Fibroblast of lung (primary cell): ENCODE data around the gene LRRFIP1. TPM values are rescaled to one million over a fixed set of nuclear protein-coding genes. Genes with fewer than 3 reads are reported as not detected.

ENCODE experiments used
- DNase-seq, 2 donors: peaks; one replicate each; pipeline versions ENCODE4 v3.0.0 to v3.0.0-alpha.2; 2010; ENCODE audit warnings: low read depth in 2 of 2
- H2AFZ ChIP-seq: 2 replicates; pipeline ENCODE4 v1.5.1; 2012; ENCODE audit warnings: low read length, control low read depth, inconsistent platforms
- H3K27ac ChIP-seq: 2 replicates; pipeline ENCODE4 v1.5.1; 2011; ENCODE audit warnings: low read length, control low read depth; ENCODE audit not compliant: insufficient read depth
- H3K27me3 ChIP-seq: 2 replicates; pipeline ENCODE4 v1.5.1; 2011; ENCODE audit warnings: mild to moderate bottlenecking, low read length; ENCODE audit not compliant: control insufficient read depth, insufficient read depth
- H3K36me3 ChIP-seq: 2 replicates; pipeline ENCODE4 v1.5.1; 2011; ENCODE audit warnings: low read length; ENCODE audit not compliant: control insufficient read depth, insufficient read depth
- H3K4me1 ChIP-seq: 2 replicates; pipeline ENCODE4 v1.5.1; 2011; ENCODE audit warnings: low read length; ENCODE audit not compliant: control insufficient read depth, insufficient read depth; ENCODE audit errors: extremely low read depth
- H3K4me2 ChIP-seq: 2 replicates; pipeline ENCODE4 v1.5.1; 2011; ENCODE audit warnings: low read length, control low read depth; ENCODE audit not compliant: insufficient read depth; ENCODE audit errors: extremely low read depth
- H3K4me3 ChIP-seq, 4 experiments: fragments of 200-600 bp in 1 of 4; sonication (generic) in 1 of 4; replicated peaks in 1 of 4; 2 replicates each; pipeline ENCODE4 v1.5.1; 2011 to 2016; ENCODE audit warnings: low read length in 4 of 4, low read depth in 3 of 4, mild to moderate bottlenecking in 3 of 4, control low read depth in 2 of 4, inconsistent platforms in 1 of 4, mixed read lengths in 1 of 4; ENCODE audit not compliant: insufficient read depth in 1 of 4; ENCODE audit errors: control extremely low read depth in 1 of 4
- H3K79me2 ChIP-seq: 2 replicates; pipeline ENCODE4 v1.5.1; 2012; ENCODE audit warnings: mild to moderate bottlenecking, low read length, inconsistent platforms; ENCODE audit not compliant: control insufficient read depth, insufficient read depth
- H3K9ac ChIP-seq: 2 replicates; pipeline ENCODE4 v1.5.1; 2011; ENCODE audit warnings: mild to moderate bottlenecking, low read length, control low read depth; ENCODE audit not compliant: insufficient read depth
- H3K9me3 ChIP-seq: 2 replicates; pipeline ENCODE4 v1.5.1; 2012; ENCODE audit warnings: low read depth, low read length; ENCODE audit not compliant: control insufficient read depth, insufficient read depth
- H4K20me1 ChIP-seq: 2 replicates; pipeline ENCODE4 v1.5.1; 2011; ENCODE audit warnings: low read length; ENCODE audit not compliant: control insufficient read depth, insufficient read depth; ENCODE audit errors: extremely low read depth
- EZH2 ChIP-seq: IDR thresholded peaks from 2 replicates; pipeline ENCODE4 v1.5.1; 2012; ENCODE audit warnings: low read length, control low read depth, mild to moderate bottlenecking; ENCODE audit errors: missing control alignments
- polyA plus RNA-seq, 2 donors: library from polyadenylated mRNA; depleted of rRNA in 1 of 2; stranded (reverse) in 1 of 2; unstranded in 1 of 2; fragments of >200 nt; gene quantifications; 2 replicates each; pipeline ENCODE4 v1.2.1, GENCODE V29; 2011 to 2012; ENCODE audit warnings: missing spikeins in 1 of 2
- total RNA-seq: library from RNA; depleted of rRNA; stranded (reverse); fragments of >200 nt; gene quantifications from 2 replicates; pipeline ENCODE4 v1.2.1, GENCODE V29; 2014
- TF ChIP-seq, protein P1 (sequence below), 2 donors: IDR thresholded peaks in 1 of 2; conservative IDR thresholded peaks in 1 of 2; 1 replicate in 1 of 2; 2 replicates in 1 of 2; pipeline ENCODE4 v1.5.1; 2011 to 2012; ENCODE audit warnings: low read length in 2 of 2, control low read depth in 1 of 2, inconsistent platforms in 1 of 2, low read depth in 1 of 2, mild to moderate bottlenecking in 1 of 2

The LRRFIP1 gene
- total and polyA plus RNA-seq, 2 donors (not counting 1 experiment from before 2014, with no cell fraction given) = 58.1 to 113 TPM

DNA sequence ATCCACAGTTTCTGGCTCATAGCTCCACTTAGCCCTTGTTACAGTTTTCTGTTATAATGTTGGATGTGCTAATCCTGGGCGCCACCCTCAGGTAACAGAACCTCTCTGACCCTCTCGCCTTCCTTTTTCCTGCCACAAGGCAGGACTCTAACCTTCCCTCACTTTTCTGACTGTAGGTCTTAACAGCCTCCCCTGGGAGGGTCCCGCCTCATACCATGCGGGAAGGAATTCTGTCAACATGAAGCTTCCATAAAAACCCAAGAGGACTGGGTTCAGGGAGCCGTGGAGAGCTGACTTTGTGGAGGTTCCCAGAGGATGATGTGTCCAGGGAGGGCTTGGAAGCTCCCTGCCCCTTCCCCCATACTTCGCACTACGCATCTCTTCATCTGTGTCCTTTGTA lies 25.0 kb upstream of the LRRFIP1 start:
- Histone ChIP-seq H3K9ac (no peak overlapping the region), H3K4me1 (peaks cover 8% of the 10 kb centered on the region), H3K9me3 (no peaks in the 10 kb centered on the region), H3K36me3 (no peaks in the 10 kb centered on the region), H3K27ac (no peak overlapping the region), H3K4me2 (no peak overlapping the region), H3K79me2 (no peaks in the 10 kb centered on the region), H2AFZ (no peak overlapping the region), H4K20me1 (no peaks in the 10 kb centered on the region), H3K4me3 (no peak overlapping the region), H3K27me3 (no peaks in the 10 kb centered on the region)
- TF ChIP-seq EZH2 = no peak
- TF ChIP-seq, protein P1, sequence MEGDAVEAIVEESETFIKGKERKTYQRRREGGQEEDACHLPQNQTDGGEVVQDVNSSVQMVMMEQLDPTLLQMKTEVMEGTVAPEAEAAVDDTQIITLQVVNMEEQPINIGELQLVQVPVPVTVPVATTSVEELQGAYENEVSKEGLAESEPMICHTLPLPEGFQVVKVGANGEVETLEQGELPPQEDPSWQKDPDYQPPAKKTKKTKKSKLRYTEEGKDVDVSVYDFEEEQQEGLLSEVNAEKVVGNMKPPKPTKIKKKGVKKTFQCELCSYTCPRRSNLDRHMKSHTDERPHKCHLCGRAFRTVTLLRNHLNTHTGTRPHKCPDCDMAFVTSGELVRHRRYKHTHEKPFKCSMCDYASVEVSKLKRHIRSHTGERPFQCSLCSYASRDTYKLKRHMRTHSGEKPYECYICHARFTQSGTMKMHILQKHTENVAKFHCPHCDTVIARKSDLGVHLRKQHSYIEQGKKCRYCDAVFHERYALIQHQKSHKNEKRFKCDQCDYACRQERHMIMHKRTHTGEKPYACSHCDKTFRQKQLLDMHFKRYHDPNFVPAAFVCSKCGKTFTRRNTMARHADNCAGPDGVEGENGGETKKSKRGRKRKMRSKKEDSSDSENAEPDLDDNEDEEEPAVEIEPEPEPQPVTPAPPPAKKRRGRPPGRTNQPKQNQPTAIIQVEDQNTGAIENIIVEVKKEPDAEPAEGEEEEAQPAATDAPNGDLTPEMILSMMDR (conservative IDR thresholded peaks at IDR 0.05 in 1 of 2, IDR thresholded peaks at IDR 0.05 in 1 of 2; ENCODE audit: low read depth in 1 of 2, low read length in 2 of 2) = no peak
- DNase-seq = no peak

DNA sequence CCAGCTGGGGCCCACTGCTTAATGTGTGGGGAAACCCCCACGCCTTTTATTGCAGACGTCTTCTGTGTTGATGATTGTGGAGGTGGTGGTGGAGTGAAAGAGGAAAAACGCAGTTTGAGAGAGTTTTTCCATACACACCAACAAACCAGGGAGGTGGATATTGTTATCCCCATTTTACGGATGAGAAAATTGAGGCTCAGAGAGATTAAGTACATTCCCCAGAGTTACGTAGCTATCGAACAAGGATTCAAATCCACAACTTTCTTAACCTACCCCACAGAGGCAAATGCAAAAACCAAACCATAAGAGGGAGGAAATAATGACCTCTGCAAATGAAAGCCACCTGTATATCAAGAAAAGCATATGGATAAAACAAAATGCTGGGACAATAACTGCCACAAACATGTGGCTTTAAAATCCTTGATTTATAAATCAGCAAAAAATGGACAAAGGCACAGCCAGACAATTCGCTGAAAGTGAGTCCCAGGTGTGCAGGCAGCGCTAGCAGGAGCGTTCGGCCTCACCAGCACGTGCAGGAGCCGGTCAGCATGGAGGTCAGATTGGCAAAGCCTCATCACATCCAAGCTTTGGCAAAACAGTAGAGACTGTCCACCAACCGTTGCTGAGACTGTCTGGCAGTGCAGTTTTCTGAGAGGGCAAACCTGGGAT lies 24.2 kb upstream of the LRRFIP1 start:
- peak overlapping the region; percentile 22 for H3K27ac ChIP-seq
- H3K9me3 ChIP-seq = no peaks in the 10 kb centered on the region
- H2AFZ ChIP-seq = peak overlapping the region; percentile 17
- no peaks in the 10 kb centered on the region for H4K20me1 ChIP-seq
- H3K4me1 ChIP-seq = peaks cover 8% of the 10 kb centered on the region
- no peak overlapping the region for H3K4me2 ChIP-seq
- H3K4me3 ChIP-seq = no peak overlapping the region
- no peak for DNase-seq
- no peak for TF ChIP-seq EZH2
- TF ChIP-seq, protein P1 (conservative IDR thresholded peaks at IDR 0.05 in 1 of 2, IDR thresholded peaks at IDR 0.05 in 1 of 2; ENCODE audit: low read depth in 1 of 2, low read length in 2 of 2) = no peak
- no peaks in the 10 kb centered on the region for H3K27me3 ChIP-seq
- H3K36me3 ChIP-seq = no peaks in the 10 kb centered on the region
- no peak overlapping the region for H3K9ac ChIP-seq
- no peaks in the 10 kb centered on the region for H3K79me2 ChIP-seq

DNA sequence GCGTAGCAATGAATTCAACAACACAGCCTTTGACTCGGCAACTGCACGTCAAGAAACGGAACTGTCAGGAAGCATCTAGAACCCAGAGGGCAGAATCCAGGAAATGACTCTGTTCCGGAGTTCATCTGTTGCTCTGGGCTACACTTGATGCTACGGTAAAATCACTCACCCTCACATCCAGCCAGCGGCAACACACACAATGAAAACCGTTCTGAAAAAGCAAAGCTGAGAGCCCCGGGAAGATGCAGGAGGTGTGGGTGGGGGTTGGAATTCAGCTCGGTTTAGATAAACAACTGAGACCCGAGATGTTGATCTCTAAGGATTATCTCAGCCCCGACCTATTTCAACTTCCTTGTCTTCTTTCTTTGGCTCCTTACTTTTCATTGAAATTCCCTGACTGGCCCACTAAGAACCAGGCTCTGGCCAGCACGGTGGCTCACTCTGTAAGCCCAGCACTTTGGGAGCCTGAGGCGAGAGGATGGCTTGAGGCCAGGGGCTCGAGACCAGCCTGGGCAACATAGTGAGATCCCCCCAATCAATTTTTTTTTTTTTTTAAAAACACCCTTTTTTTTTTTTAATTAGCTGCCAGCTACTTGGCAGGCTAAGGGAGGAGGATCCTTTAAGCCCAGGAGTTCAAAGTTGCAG lies 23.5 kb upstream of the LRRFIP1 start:
- Histone ChIP-seq H3K36me3 (no peaks in the 10 kb centered on the region), H4K20me1 (no peaks in the 10 kb centered on the region), H3K9ac (no peak overlapping the region), H3K79me2 (no peaks in the 10 kb centered on the region), H3K4me1 (peaks cover 8% of the 10 kb centered on the region), H3K4me2 (no peak overlapping the region), H3K9me3 (no peaks in the 10 kb centered on the region), H2AFZ (peak overlapping the region; percentile 17), H3K27me3 (no peaks in the 10 kb centered on the region), H3K4me3 (no peak overlapping the region), H3K27ac (peak overlapping the region; percentile 6)
- DNase-seq = peak; percentile 46 to 65
- no peak for TF ChIP-seq EZH2
- TF ChIP-seq, protein P1 (conservative IDR thresholded peaks at IDR 0.05 in 1 of 2, IDR thresholded peaks at IDR 0.05 in 1 of 2; ENCODE audit: low read depth in 1 of 2, low read length in 2 of 2) = no peak
